Astrocyte (in vitro differentiated cells and primary cell): ENCODE results near the gene RASEF. TPM values are rescaled to one million over a fixed set of nuclear protein-coding genes. Genes with fewer than 3 reads are reported as not detected.

Experiments
- DNase-seq: peaks from one replicate; pipeline ENCODE4 v3.0.0-alpha.2; 2010; ENCODE audit warnings: low read depth
- FAIRE-seq: peaks from 2 replicates; lab custom pipeline; 2011; peaks lifted over from hg19 to GRCh38; lab: Jason Lieb, UNC
- H2AFZ ChIP-seq: 2 replicates; pipeline ENCODE4 v1.6.0; 2012; ENCODE audit warnings: low read depth, low read length, inconsistent platforms
- H3K27ac ChIP-seq: 2 replicates; pipeline ENCODE4 v1.5.1; 2011; ENCODE audit warnings: low read depth, low read length, inconsistent platforms
- H3K27me3 ChIP-seq: 2 replicates; pipeline ENCODE4 v1.6.0; 2011; ENCODE audit warnings: low read length, inconsistent platforms; ENCODE audit not compliant: insufficient read depth
- H3K36me3 ChIP-seq: 2 replicates; pipeline ENCODE4 v1.5.1; 2011; ENCODE audit warnings: low read length, inconsistent platforms; ENCODE audit not compliant: insufficient read depth
- H3K4me1 ChIP-seq: 2 replicates; pipeline ENCODE4 v1.5.1; 2011; ENCODE audit warnings: low read length, inconsistent platforms; ENCODE audit not compliant: insufficient read depth
- H3K4me2 ChIP-seq: 2 replicates; pipeline ENCODE4 v1.6.0; 2012; ENCODE audit warnings: low read length, inconsistent platforms
- H3K4me3 ChIP-seq: 2 replicates; pipeline ENCODE4 v1.5.1; 2011; ENCODE audit warnings: low read depth, mild to moderate bottlenecking, low read length, inconsistent platforms; ENCODE audit not compliant: insufficient read depth
- H3K79me2 ChIP-seq: 2 replicates; pipeline ENCODE4 v1.6.0; 2012; ENCODE audit warnings: mild to moderate bottlenecking, low read length, inconsistent platforms; ENCODE audit not compliant: insufficient read depth
- H3K9ac ChIP-seq: 2 replicates; pipeline ENCODE4 v1.6.0; 2012; ENCODE audit warnings: mild to moderate bottlenecking, low read length, inconsistent platforms
- H3K9me3 ChIP-seq: 2 replicates; pipeline ENCODE4 v1.5.1; 2012; ENCODE audit warnings: low read depth, mild to moderate bottlenecking, low read length, inconsistent platforms; ENCODE audit not compliant: insufficient read depth
- H4K20me1 ChIP-seq: 2 replicates; pipeline ENCODE4 v1.6.0; 2012; ENCODE audit warnings: low read length, inconsistent platforms; ENCODE audit not compliant: insufficient read depth
- H3K27ac Mint-ChIP-seq: one replicate; pipeline ENCODE4 v1.8.0; 2021; ENCODE audit warnings: mild to moderate bottlenecking, mixed read lengths; ENCODE audit not compliant: unreplicated experiment
- H3K27me3 Mint-ChIP-seq: one replicate; pipeline ENCODE4 v1.8.0; 2021; ENCODE audit warnings: low read depth, mixed read lengths; ENCODE audit not compliant: unreplicated experiment
- H3K36me3 Mint-ChIP-seq: one replicate; pipeline ENCODE4 v1.8.0; 2021; ENCODE audit warnings: low read depth, mixed read lengths; ENCODE audit not compliant: unreplicated experiment
- H3K4me1 Mint-ChIP-seq: one replicate; pipeline ENCODE4 v1.8.0; 2021; ENCODE audit warnings: low read depth, mixed read lengths; ENCODE audit not compliant: unreplicated experiment
- H3K4me3 Mint-ChIP-seq: one replicate; pipeline ENCODE4 v1.8.0; 2021; ENCODE audit warnings: mild to moderate bottlenecking, moderate library complexity, mixed read lengths; ENCODE audit not compliant: unreplicated experiment
- H3K9me3 Mint-ChIP-seq: one replicate; pipeline ENCODE4 v1.8.0; 2021; ENCODE audit warnings: mild to moderate bottlenecking, mixed read lengths; ENCODE audit not compliant: unreplicated experiment
- CTCF ChIP-seq: IDR thresholded peaks from 2 replicates; pipeline ENCODE4 v1.5.1; 2011; ENCODE audit warnings: low read depth, mild to moderate bottlenecking, inconsistent platforms, low read length, moderate library complexity; ENCODE audit not compliant: insufficient read depth
- EZH2 ChIP-seq: IDR thresholded peaks from 2 replicates; pipeline ENCODE4 v1.6.1; 2012; ENCODE audit warnings: mild to moderate bottlenecking, low read length, inconsistent platforms; ENCODE audit not compliant: insufficient read depth
- total RNA-seq: library from RNA; stranded (reverse); gene quantifications from 2 replicates; pipeline ENCODE4 v1.2.1, GENCODE V29; 2021

RASEF gene
- total RNA-seq, 1 donor from 2014 or later, result 0.91 TPM

GRCh38 chr9:83005963-83006362, 57.0 kb downstream of the RASEF start:
- H3K27me3 ChIP-seq, result no peaks in the 10 kb centered on the region
- H3K36me3 ChIP-seq, result no peaks in the 10 kb centered on the region
- H3K9ac ChIP-seq, result no peak overlapping the region
- Mint-ChIP-seq H3K9me3 (no peaks in the 10 kb centered on the region), H3K4me1 (peaks cover 8% of the 10 kb centered on the region), H3K27me3 (no peaks in the 10 kb centered on the region), H3K4me3 (no peak overlapping the region), H3K27ac (no peak overlapping the region), H3K36me3 (no peaks in the 10 kb centered on the region)
- no peak for DNase-seq
- no peak overlapping the region for H3K27ac ChIP-seq
- no peaks in the 10 kb centered on the region for H3K79me2 ChIP-seq
- H3K9me3 ChIP-seq, result no peaks in the 10 kb centered on the region
- H3K4me3 ChIP-seq, result no peak overlapping the region
- no peaks in the 10 kb centered on the region for H4K20me1 ChIP-seq
- no peak overlapping the region for H3K4me2 ChIP-seq
- no peak for TF ChIP-seq CTCF
- TF ChIP-seq EZH2, result no peak
- no peak overlapping the region for H2AFZ ChIP-seq
- no peak for FAIRE-seq
- H3K4me1 ChIP-seq, result no peaks in the 10 kb centered on the region

GRCh38 chr9:83005361-83005760, 57.6 kb downstream of the RASEF start:
- FAIRE-seq (no peak), DNase-seq (no peak)
- H3K4me3 Mint-ChIP-seq, result no peak overlapping the region
- no peak overlapping the region for H3K9ac ChIP-seq
- H4K20me1 ChIP-seq, result no peaks in the 10 kb centered on the region
- no peaks in the 10 kb centered on the region for H3K27me3 Mint-ChIP-seq
- no peaks in the 10 kb centered on the region for H3K9me3 ChIP-seq
- no peak overlapping the region for H3K4me3 ChIP-seq
- no peaks in the 10 kb centered on the region for H3K36me3 ChIP-seq
- H3K27ac Mint-ChIP-seq, result no peak overlapping the region
- no peaks in the 10 kb centered on the region for H3K79me2 ChIP-seq
- no peaks in the 10 kb centered on the region for H3K36me3 Mint-ChIP-seq
- no peak overlapping the region for H2AFZ ChIP-seq
- no peaks in the 10 kb centered on the region for H3K27me3 ChIP-seq
- H3K4me1 Mint-ChIP-seq, result peaks cover 9% of the 10 kb centered on the region
- H3K27ac ChIP-seq, result no peak overlapping the region
- no peak for TF ChIP-seq EZH2
- no peak for TF ChIP-seq CTCF
- no peaks in the 10 kb centered on the region for H3K4me1 ChIP-seq
- H3K4me2 ChIP-seq, result no peak overlapping the region
- H3K9me3 Mint-ChIP-seq, result no peaks in the 10 kb centered on the region

GRCh38 chr9:83002329-83002728, 60.6 kb downstream of the RASEF start:
- no peaks in the 10 kb centered on the region for H3K9me3 ChIP-seq
- Mint-ChIP-seq H3K4me3 (no peak overlapping the region), H3K4me1 (peaks cover 7% of the 10 kb centered on the region), H3K27me3 (no peaks in the 10 kb centered on the region), H3K36me3 (no peaks in the 10 kb centered on the region), H3K9me3 (no peaks in the 10 kb centered on the region), H3K27ac (no peak overlapping the region)
- H3K27me3 ChIP-seq, result no peaks in the 10 kb centered on the region
- H3K4me2 ChIP-seq, result no peak overlapping the region
- no peaks in the 10 kb centered on the region for H3K36me3 ChIP-seq
- H4K20me1 ChIP-seq, result no peaks in the 10 kb centered on the region
- no peaks in the 10 kb centered on the region for H3K79me2 ChIP-seq
- no peak overlapping the region for H2AFZ ChIP-seq
- TF ChIP-seq CTCF, result no peak
- TF ChIP-seq EZH2, result no peak
- no peaks in the 10 kb centered on the region for H3K4me1 ChIP-seq
- DNase-seq, result no peak
- no peak overlapping the region for H3K27ac ChIP-seq
- no peak overlapping the region for H3K4me3 ChIP-seq
- FAIRE-seq, result no peak
- H3K9ac ChIP-seq, result no peak overlapping the region
